Liver (tissue), 9 donors: ENCODE results near the gene NTMT1. TPM values are rescaled to one million over a fixed set of nuclear protein-coding genes. Genes with fewer than 3 reads are reported as not detected.

ENCODE experiments used
- DNase-seq: peaks from one replicate; pipeline ENCODE4 v3.0.0-alpha.2; 2017; ENCODE audit warnings: low spot score
- H3K27ac ChIP-seq, 2 donors: one replicate each; pipeline ENCODE4 v1.7.0; 2013; ENCODE audit warnings: inconsistent platforms in 2 of 2, low read length in 2 of 2, control low read depth in 1 of 2, low read depth in 1 of 2, mild to moderate bottlenecking in 1 of 2
- H3K27me3 ChIP-seq, 4 donors: one replicate each; pipeline versions ENCODE4 v1.6.1 to v1.7.0; 2013; ENCODE audit warnings: low read length in 3 of 4, inconsistent platforms in 1 of 4, mild to moderate bottlenecking in 1 of 4, moderate library complexity in 1 of 4; ENCODE audit not compliant: control insufficient read depth in 4 of 4, insufficient read depth in 4 of 4
- H3K36me3 ChIP-seq, 4 donors: one replicate each; pipeline versions ENCODE4 v1.6.1 to v1.7.0; 2013; ENCODE audit warnings: low read length in 3 of 4, mild to moderate bottlenecking in 3 of 4, low read depth in 1 of 4, moderate library complexity in 1 of 4; ENCODE audit not compliant: control insufficient read depth in 4 of 4, insufficient read depth in 3 of 4
- H3K4me1 ChIP-seq, 4 donors: one replicate each; pipeline versions ENCODE4 v1.6.1 to v1.7.0; 2013; ENCODE audit warnings: low read length in 3 of 4, mild to moderate bottlenecking in 3 of 4, moderate library complexity in 1 of 4; ENCODE audit not compliant: control insufficient read depth in 4 of 4, insufficient read depth in 4 of 4
- H3K4me3 ChIP-seq, 3 donors: one replicate each; pipeline versions ENCODE4 v1.6.1 to v1.7.0; 2013; ENCODE audit warnings: low read length in 3 of 3, control low read depth in 1 of 3, low read depth in 1 of 3, mild to moderate bottlenecking in 1 of 3
- H3K9ac ChIP-seq, 2 donors: one replicate each; pipeline ENCODE4 v1.7.0; 2013; ENCODE audit warnings: low read length in 2 of 2, mild to moderate bottlenecking in 2 of 2, moderate library complexity in 2 of 2, control low read depth in 1 of 2, low read depth in 1 of 2
- H3K9me3 ChIP-seq, 4 donors: one replicate each; pipeline versions ENCODE4 v1.6.1 to v1.7.0; 2013; ENCODE audit warnings: low read length in 3 of 4; ENCODE audit not compliant: control insufficient read depth in 4 of 4
- ATF3 ChIP-seq: IDR thresholded peaks from 2 replicates; pipeline ENCODE4 v1.6.1; 2016; ENCODE audit warnings: antibody characterized with exemption
- CTCF ChIP-seq: fragments of 150-350 bp; IDR thresholded peaks from 2 replicates; pipeline ENCODE4 v1.5.1; 2017; ENCODE audit warnings: improper control_type of control experiment, low read depth, low read length; ENCODE audit not compliant: missing input control
- EGR1 ChIP-seq, 2 donors: IDR thresholded peaks; 2 replicates each; pipeline ENCODE4 v1.6.1; 2016 to 2018; ENCODE audit warnings: antibody characterized with exemption in 2 of 2, low read depth in 2 of 2
- FOXA1 ChIP-seq: IDR thresholded peaks from 2 replicates; pipeline ENCODE4 v1.6.1; 2016; ENCODE audit warnings: antibody characterized with exemption
- FOXA2 ChIP-seq: IDR thresholded peaks from 2 replicates; pipeline ENCODE4 v1.6.1; 2016; ENCODE audit warnings: antibody characterized with exemption
- HNF4A ChIP-seq, 2 donors: conservative IDR thresholded peaks; 2 replicates each; pipeline ENCODE4 v1.6.1; 2016; ENCODE audit warnings: antibody characterized with exemption in 2 of 2, mild to moderate bottlenecking in 2 of 2
- HNF4G ChIP-seq: IDR thresholded peaks from 2 replicates; pipeline ENCODE4 v1.6.1; 2016; ENCODE audit warnings: antibody characterized with exemption
- MAX ChIP-seq: IDR thresholded peaks from 2 replicates; pipeline ENCODE4 v1.6.1; 2016; ENCODE audit warnings: antibody characterized with exemption
- NR2F2 ChIP-seq: IDR thresholded peaks from 2 replicates; pipeline ENCODE4 v1.6.1; 2016; ENCODE audit warnings: antibody characterized with exemption
- RAD21 ChIP-seq, 2 donors: IDR thresholded peaks; 2 replicates each; pipeline ENCODE4 v1.6.1; 2016; ENCODE audit warnings: antibody characterized with exemption in 2 of 2, mild to moderate bottlenecking in 2 of 2
- REST ChIP-seq: IDR thresholded peaks from 2 replicates; pipeline ENCODE4 v1.6.1; 2016; ENCODE audit warnings: antibody characterized with exemption, mild to moderate bottlenecking
- RXRA ChIP-seq, 2 donors: IDR thresholded peaks; 2 replicates each; pipeline ENCODE4 v1.6.1; 2017 to 2018; ENCODE audit warnings: antibody characterized with exemption in 2 of 2, mild to moderate bottlenecking in 1 of 2
- SP1 ChIP-seq: IDR thresholded peaks from 2 replicates; pipeline ENCODE4 v1.6.1; 2018; ENCODE audit warnings: antibody characterized with exemption, mild to moderate bottlenecking
- TAF1 ChIP-seq: conservative IDR thresholded peaks from 2 replicates; pipeline ENCODE4 v1.6.1; 2016; ENCODE audit warnings: antibody characterized with exemption, mild to moderate bottlenecking
- YY1 ChIP-seq: IDR thresholded peaks from 2 replicates; pipeline ENCODE4 v1.6.1; 2016; ENCODE audit warnings: antibody characterized with exemption, mild to moderate bottlenecking
- ZBTB33 ChIP-seq: IDR thresholded peaks from 2 replicates; pipeline ENCODE4 v1.6.1; 2016; ENCODE audit warnings: antibody characterized with exemption
- WGBS: extraction: QIAGEN DNeasy Blood & Tissue Kit; methylation state at CpG from one replicate; pipeline ENCODE4 v1.1.7; 2013; 5-methylcytosine and 5-hydroxymethylcytosine counted together
- polyA plus RNA-seq, 2 donors: library from polyadenylated mRNA; stranded (reverse) in 1 of 2; unstranded in 1 of 2; fragments of 200-250 nt in 1 of 2; fragments of >200 nt in 1 of 2; fragmentation: Nextera tagmentation in 1 of 2; extraction: Ambion mirVana in 1 of 2; gene quantifications; one replicate each; pipeline versions ENCODE4 v1.2.1 to v1.2.3, GENCODE V29; 2013 to 2015
- total RNA-seq, 2 donors: library from RNA; depleted of rRNA; stranded (reverse); fragments of >200 nt; gene quantifications; one replicate each; pipeline ENCODE4 v1.2.3, GENCODE V29; 2014
- donor health status: healthy.
- donor health status: healthy.
- donor health status: healthy.
- donor health status: healthy.
- donor health status: healthy.

The NTMT1 gene
- total and polyA plus RNA-seq, 4 donors: 13.1 to 42.5 (median 26.2) TPM

GRCh38 chr9:129631674-129632129 is 5.7 kb downstream of the NTMT1 start:
- TF ChIP-seq RXRA (IDR thresholded peaks at IDR 0.05) (no peak), TAF1 (no peak), HNF4A (conservative IDR thresholded peaks at IDR 0.05) (no peak), CTCF (no peak), YY1 (no peak), REST (no peak), HNF4G (no peak), FOXA2 (no peak), ATF3 (no peak), MAX (no peak), RAD21 (IDR thresholded peaks at IDR 0.05) (no peak), SP1 (no peak), NR2F2 (no peak)
- Histone ChIP-seq H3K4me3 (no peak overlapping the region), H3K9me3 (no peaks in the 10 kb centered on the region), H3K27me3 (no peaks in the 10 kb centered on the region), H3K36me3 (peaks cover 4 to 39% (median 27%) of the 10 kb centered on the region in 4 donors), H3K4me1 (peaks cover 6 to 38% (median 29%) of the 10 kb centered on the region in 4 donors), H3K27ac (no peak overlapping the region), H3K9ac (no peak overlapping the region)
- DNase-seq: no peak
- 85% methylated on average over 19 of the region's 19 CpGs for whole genome bisulfite sequencing

- no peak for DNase-seq
- peaks cover 4 to 46% (median 30%) of the 10 kb centered on the region in 4 donors for H3K36me3 ChIP-seq
- H3K9me3 ChIP-seq: no peaks in the 10 kb centered on the region
- no peak overlapping the region for H3K27ac ChIP-seq
- H3K27me3 ChIP-seq: no peaks in the 10 kb centered on the region
- WGBS: 91% methylated on average over 13 of the region's 13 CpGs
- peaks cover 2 to 32% (median 23%) of the 10 kb centered on the region in 4 donors for H3K4me1 ChIP-seq
- H3K9ac ChIP-seq: no peak overlapping the region
- H3K4me3 ChIP-seq: no peak overlapping the region
- TF ChIP-seq TAF1 (no peak), CTCF (no peak), ATF3 (no peak), ZBTB33 (no peak), MAX (no peak), EGR1 (IDR thresholded peaks at IDR 0.05; ENCODE audit: low read depth in 2 of 2) (no peak), RAD21 (IDR thresholded peaks at IDR 0.05) (no peak), HNF4G (no peak), FOXA1 (no peak), REST (no peak), NR2F2 (no peak), HNF4A (conservative IDR thresholded peaks at IDR 0.05) (no peak), YY1 (no peak)
Observed at GRCh38 chr9:129632460-129632859, 6.5 kb downstream of the NTMT1 start.
